GM21529 (cell line): ENCODE data around the gene PIGO.

ENCODE experiments used
- ATAC-seq: cut with Tn5 transposase; IDR thresholded peaks from one replicate; pipeline ENCODE4 v1.9.1; 2021; ENCODE audit not compliant: unreplicated experiment

PIGO gene

DNA sequence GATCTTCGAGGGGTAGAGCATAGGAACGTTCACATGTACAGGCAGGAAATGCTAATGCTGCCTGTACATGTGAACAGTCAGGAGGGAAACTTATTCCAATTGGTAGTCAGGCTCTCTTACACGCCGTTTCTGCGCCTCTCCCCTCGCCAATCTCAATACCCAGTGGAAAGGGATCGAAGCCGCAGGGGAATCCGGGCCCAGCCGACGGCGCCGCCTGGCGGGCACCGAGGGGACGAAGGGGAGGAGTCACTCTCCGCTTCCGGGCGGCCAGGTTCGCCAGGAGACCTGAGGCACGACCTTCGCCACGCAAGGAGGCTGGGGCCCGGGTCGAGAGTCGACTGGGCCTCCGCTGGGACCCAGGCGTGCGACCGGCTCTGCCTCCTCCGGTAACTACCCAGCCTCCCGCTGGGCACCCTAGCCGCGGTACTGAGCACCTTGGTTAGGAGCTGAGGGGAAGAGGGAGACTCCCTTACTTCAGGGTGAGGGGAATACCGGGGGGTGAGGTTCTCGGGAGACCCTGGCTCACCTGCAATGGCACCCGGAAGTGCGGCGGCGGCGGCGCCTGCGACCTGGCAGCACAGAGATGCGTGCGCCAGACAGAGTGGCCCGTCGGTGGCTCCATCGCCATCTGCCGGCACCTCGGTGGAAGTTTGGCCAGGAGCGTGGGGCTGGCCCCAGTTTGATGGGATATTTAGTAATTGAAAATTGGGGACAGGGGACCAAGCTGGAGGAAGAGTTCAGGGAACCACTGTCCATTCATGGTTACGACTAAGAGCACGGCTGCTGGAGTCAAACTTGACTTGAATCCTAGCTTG, at the start of gene PIGO:
Gene PIGO, minus strand, starts transcription at position 557 of the 815 bp plus-strand sequence. CDS start 1,026 bp downstream, outside the sequence.
- ATAC-seq, result peak; percentile 89

DNA sequence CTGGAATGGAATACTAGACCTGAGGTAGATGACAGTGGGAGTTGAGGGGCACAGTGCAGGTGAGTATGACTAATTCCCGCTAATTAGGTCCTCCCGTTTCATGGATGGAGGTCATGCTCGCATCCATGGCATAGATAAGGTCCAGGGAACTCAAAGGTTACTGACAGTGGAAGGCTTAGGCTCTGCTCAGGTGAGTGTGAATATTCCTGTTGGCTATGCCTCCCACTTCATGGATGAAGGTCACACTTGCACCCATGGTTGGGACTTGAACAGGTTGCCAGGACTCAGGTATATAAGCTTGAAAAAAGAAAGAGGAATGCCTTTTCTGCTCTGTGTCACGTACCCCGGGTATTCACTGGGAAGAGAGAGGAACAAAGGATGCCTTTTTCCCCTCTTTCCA, 45.6 kb upstream of the PIGO start:
- ATAC-seq, result no peak

DNA sequence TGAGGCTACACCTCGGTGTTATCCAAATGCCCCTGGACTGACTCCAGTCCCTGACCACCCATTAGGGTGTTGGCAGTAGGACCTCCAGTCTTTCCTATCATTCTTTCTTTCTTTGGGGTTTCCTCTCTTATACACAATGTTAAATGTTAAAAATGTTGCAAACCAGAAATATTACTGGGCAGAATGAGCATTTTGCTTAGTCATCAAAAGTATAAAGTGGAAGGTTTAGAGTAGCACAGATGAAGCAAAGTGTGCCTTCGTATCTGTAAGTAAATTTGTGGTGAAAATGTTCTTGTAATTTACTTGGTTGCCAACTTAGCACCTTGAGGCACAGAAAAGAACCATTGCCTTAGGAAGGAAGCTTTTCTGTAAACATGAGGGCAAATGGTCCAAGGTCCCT, 43.7 kb upstream of the PIGO start:
- no peak for ATAC-seq

- ATAC-seq, result no peak
Observed at GRCh38 chr9:35136866-35137265, 40.5 kb upstream of the PIGO start.

GRCh38 chr9:35135988-35136387, 39.6 kb upstream of the PIGO start:
- ATAC-seq, result no peak

- no peak for ATAC-seq
Observed at GRCh38 chr9:35134920-35135319, 38.5 kb upstream of the PIGO start.

DNA sequence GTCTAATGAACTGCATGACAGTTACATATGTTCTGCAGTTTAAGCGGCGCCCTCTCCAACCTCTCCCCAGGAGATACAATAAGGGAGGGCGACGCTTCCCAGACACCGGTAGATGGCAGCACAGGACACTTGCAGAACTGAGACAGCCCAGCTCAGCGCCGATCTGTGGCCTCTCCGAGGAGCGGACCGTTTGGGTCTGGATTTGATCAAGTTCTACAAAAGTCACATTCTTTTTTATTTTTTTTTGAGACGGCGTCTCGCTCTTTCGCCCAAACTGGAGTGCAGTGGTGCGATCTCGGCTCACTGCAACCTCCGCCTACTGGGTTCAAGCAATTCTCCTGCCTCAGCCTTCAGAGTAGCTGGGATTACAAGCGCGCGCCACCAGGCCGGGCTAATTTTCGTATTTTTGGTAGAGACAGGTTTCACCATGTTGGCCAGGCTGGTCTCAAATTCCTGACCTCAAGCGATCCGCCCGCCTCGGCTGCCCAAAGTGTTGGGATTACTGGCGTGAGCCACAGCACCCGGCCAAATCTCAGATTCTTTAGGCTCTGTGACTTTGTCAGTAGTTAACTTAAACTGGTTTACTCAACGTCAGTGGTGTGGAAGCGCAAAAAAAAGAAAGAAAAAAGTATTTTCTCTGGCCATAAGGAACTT, 20.6 kb upstream of the PIGO start:
- peak; percentile 43 for ATAC-seq

GRCh38 chr9:35116539-35116897, 20.1 kb upstream of the PIGO start:
- ATAC-seq, result no peak

GRCh38 chr9:35115680-35116538, 19.5 kb upstream of the PIGO start, which contains the start of gene ATOSB:
ATOSB (minus strand) TSS chr9:35115862; CDS start chr9:35108274, 7,588 bp downstream.
- peak; percentile 52 for ATAC-seq

- ATAC-seq, result no peak
Observed at GRCh38 chr9:35114840-35115628, 18.6 kb upstream of the PIGO start.

- peak; percentile 15 for ATAC-seq
Observed at GRCh38 chr9:35114113-35114839, 17.9 kb upstream of the PIGO start.

DNA sequence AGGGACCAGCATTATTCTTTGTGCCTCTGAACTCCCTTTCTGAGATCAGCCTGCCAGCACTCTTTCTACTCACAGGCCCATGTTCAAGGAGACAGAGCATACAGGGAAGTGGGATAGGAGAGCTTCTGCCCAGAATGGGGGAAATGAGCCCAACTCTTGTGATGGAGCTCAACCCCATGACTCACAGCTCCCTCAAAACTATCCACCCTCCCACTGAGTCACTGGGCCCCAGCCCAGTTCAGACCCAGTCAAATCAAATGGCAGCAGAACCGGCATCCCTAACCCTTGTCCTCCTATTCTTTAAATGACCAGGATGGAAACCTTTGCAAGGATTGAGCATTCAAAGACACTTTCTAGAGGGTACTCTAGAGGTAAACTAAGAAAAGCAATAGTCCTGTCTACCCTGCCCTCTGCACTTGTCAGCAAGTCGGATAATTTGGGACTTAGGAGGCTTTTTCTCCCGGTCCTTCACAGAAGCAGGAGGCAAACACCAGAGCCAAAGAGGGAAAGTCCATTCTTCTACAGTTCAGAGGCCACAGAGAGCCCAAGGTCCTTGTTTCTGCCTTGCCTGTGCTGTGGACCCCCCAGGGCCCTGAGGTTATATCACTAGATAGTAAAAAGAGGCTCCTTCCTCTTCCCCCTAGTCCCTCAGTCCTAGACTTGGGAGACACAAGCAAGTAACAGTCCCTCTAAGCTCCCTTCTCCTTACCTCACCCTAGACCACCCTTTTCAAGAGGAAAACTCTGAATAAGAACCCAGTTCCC, 16.0 kb upstream of the PIGO start:
- ATAC-seq, result no peak

DNA sequence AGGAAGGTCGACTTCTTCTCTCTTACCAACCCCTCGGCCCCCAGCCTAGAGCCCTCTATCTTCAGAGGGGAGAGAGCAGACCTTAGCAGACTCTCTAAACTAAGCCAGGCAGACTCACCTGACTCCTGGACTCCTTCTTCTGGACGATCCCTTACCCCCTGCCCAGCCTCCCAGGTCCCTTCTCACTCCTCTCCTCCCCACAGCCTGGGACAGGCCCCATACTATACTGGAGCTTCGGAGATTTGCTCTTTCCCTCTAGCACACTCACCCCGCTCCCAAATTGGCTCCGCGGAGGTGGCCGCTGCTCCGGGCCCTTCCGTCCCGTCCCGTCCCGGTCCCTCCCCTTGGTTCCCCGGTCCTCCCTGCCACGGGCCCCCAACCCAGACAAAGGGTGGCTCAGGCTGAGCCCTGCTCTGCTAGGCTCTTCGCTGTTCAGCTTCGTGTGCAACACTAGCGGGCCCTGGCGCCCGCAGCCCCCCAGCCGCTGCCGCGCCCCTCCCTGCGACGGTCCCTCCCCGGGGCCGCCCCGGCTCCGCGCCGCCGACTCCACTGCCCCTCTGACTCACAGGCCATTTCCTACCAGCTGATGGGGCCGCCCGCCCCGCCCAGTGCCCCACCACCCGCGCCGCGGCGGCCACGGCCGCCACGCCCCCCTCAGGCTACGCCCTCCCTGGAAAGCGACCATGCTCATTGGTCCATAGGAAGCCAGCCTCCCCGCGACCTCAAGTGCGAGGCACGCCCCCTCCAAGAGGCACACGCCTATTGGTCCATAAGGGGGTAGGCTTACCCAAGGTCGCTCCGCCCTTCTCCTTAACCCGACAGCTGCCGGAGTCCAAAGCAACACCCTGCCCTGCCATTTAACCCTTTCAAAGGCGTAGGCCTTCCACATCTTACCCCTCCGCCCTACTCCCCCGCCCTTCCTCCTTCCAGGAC, 14.9 kb upstream of the PIGO start:
- ATAC-seq, result peak; percentile 68

DNA sequence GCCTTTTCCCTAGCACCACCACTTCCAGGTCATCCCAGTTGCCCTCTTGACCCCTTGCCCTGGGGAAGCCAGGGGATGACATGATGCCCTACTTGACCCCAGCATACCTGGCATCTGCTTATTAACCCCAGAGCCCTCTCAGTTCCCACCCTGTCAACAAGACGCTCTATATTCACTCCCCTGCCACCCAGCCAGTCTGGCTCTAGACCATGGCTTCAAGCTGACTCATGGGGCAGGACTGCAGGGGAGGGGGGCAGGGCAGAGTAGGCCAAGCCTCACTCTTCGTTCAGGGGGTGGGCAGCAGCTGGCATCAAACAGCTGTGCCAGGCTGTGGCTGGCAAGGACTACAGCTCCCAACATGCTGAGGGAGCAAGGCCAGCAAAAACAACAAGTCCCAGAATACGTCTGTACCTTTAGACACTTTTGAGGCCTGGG, 14.0 kb upstream of the PIGO start:
- no peak for ATAC-seq

DNA sequence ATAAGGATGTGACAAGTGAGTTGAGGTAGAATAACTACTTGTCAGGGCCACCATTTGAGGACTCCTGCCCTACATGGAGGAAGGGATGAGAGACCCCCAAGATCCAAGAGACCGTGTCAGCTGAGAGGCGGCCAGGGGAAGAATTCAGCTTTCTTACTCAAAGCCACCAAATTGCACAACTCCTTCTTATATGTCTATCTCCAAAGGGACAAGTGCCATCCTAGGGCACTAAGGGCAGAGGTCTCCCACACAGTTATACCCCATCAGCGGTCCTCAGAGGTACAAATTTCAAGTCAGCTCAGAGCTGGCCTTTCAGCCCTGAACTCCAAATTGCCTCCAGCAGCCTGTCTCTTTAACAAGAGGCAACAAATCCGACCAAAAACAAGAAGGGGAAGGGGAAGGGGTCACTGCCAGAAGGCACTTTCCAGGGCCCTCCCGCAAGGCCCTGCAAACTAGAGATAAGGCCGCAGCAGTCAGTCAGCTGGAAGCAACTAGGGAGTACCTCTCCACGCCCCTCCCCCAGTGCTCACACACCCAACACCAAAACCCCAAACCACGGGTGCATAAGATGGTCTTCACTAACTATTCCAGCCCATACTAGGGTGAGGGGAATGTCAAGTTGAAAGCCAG, 12.7 kb upstream of the PIGO start:
- ATAC-seq, result no peak

DNA sequence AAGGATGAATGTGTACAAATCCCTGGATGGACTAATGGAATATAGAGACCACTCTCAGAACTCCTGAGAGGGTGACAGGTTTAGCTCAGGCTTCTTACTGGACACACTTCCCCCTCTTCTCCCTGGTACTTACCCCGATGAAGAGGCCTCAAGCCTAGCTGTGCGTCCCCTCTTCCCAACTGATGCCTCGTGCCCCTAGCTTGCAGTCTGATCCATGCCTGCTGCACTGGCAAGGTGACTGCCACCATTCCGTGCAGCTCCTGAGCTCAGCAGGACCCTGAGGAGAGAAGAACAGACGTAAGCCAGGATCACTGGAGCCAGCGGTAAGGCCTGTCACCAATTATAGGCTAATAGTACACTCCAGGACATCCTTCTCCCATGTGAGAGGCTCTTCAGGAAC, 12.1 kb upstream of the PIGO start:
- ATAC-seq, result no peak
